ENCODE results near the gene TEN1. TPM values are rescaled to one million over a fixed set of nuclear protein-coding genes. Genes with fewer than 3 reads are reported as not detected.

Gene TEN1
- total RNA-seq, 1 donor = 16.8 TPM

GRCh38 chr17:75998327-75998795, 19.3 kb downstream of the TEN1 start:
- DNase-seq (ENCODE audit: low read depth) = no peak
- no peak overlapping the region for H3K4me3 ChIP-seq (ENCODE audit: low read depth, low read length)
- no peak for TF ChIP-seq CTCF (IDR thresholded peaks at IDR 0.05; ENCODE audit: insufficient read depth, low read depth, low read length)

GRCh38 chr17:76000016-76000754, 21.1 kb downstream of the TEN1 start:
- DNase-seq (ENCODE audit: low read depth) = peak; percentile 30
- no peak overlapping the region for H3K4me3 ChIP-seq (ENCODE audit: low read depth, low read length)
- TF ChIP-seq CTCF (IDR thresholded peaks at IDR 0.05; ENCODE audit: insufficient read depth, low read depth, low read length) = peak; percentile 66

DNA sequence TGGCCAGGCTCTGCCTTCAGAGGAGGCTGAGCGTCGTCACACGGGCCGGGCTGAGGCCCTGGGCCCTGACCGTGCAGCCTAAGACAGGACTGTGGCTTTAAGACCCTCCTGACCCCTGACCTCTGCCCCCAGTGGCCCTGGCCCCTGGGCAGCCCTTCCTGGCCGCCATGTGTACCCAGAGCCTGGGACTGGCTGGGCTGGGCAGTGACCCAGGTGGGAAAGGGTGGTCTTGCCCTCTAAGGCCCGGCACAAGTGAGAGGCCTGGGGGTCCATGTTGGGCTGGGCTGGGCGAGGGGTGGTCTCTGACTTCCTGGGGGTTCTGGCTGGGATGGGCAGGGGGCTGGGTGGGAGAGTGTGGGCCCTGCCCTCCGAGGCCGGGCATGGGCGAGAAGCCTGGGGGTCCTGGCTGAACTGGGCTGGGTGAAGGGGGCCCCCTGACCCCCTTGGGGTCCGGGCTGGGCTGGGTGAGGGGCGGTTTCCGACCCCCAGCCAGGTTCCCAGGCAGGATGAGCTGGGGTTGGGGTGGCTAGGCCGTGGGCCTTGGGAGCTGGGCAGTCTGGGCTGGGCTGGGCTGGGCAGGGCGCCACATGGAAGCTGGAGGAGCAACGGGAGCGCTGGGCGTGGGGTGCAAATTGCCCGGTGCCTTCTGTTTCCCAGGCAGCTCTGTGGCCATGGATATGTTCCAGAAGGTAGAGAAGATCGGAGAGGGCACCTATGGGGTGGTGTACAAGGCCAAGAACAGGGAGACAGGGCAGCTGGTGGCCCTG, 21.9 kb downstream of the TEN1 start, which contains the start of gene CDK3:
Gene CDK3, plus strand, starts transcription at position 101 of the 767 bp plus-strand sequence. Its CDS starts 571 bp downstream, at position 672.
- DNase-seq (ENCODE audit: low read depth) = no peak
- no peak within 1 kb of the TSS for H3K4me3 ChIP-seq (ENCODE audit: low read depth, low read length)
- TF ChIP-seq CTCF (IDR thresholded peaks at IDR 0.05; ENCODE audit: insufficient read depth, low read depth, low read length) = no peak

GRCh38 chr17:76002100-76002499, 23.1 kb downstream of the TEN1 start:
- no peak for DNase-seq (ENCODE audit: low read depth)
- no peak overlapping the region for H3K4me3 ChIP-seq (ENCODE audit: low read depth, low read length)
- no peak for TF ChIP-seq CTCF (IDR thresholded peaks at IDR 0.05; ENCODE audit: insufficient read depth, low read depth, low read length)

GRCh38 chr17:76003915-76004314, 24.9 kb downstream of the TEN1 start:
- no peak overlapping the region for H3K4me3 ChIP-seq (ENCODE audit: low read depth, low read length)
- DNase-seq (ENCODE audit: low read depth) = no peak
- TF ChIP-seq CTCF (IDR thresholded peaks at IDR 0.05; ENCODE audit: insufficient read depth, low read depth, low read length) = no peak

GRCh38 chr17:76004750-76005262, 25.8 kb downstream of the TEN1 start:
- DNase-seq (ENCODE audit: low read depth) = no peak
- no peak for TF ChIP-seq CTCF (IDR thresholded peaks at IDR 0.05; ENCODE audit: insufficient read depth, low read depth, low read length)
- H3K4me3 ChIP-seq (ENCODE audit: low read depth, low read length) = no peak overlapping the region

Measured in fibroblast of villous mesenchyme (primary cell).